Occipital lobe (tissue), 2 donors: ENCODE measurements around the gene NEK2. TPM values are rescaled to one million over a fixed set of nuclear protein-coding genes. Genes with fewer than 3 reads are reported as not detected.
"Not testable (repeated sequence)": the region's sequence is repeated elsewhere in the genome, so short reads cannot be mapped to it uniquely, and the experiment has no call there.

Source experiments
- DNase-seq: peaks from one replicate; lab custom pipeline; 2025; lab: John Stamatoyannopoulos, UW
- total RNA-seq: library from RNA; depleted of rRNA; stranded (reverse); fragments of >200 nt; gene quantifications from one replicate; pipeline ENCODE4 v1.2.3, GENCODE V29; 2014

NEK2 gene
- total RNA-seq, 1 donor from 2014 or later: 3.3 TPM

GRCh38 chr1:211650904-211651303 lies 24.5 kb downstream of the NEK2 start:
- DNase-seq: no peak

GRCh38 chr1:211648980-211649934 lies 26.2 kb downstream of the NEK2 start:
- no peak for DNase-seq

GRCh38 chr1:211648336-211648735 lies 27.1 kb downstream of the NEK2 start:
- no peak for DNase-seq

- DNase-seq: no peak
Measured at GRCh38 chr1:211647711-211648121, 27.7 kb downstream of the NEK2 start.

- DNase-seq: no peak
Measured at GRCh38 chr1:211646566-211646965, 28.9 kb downstream of the NEK2 start.

GRCh38 chr1:211645601-211646000 lies 29.8 kb downstream of the NEK2 start:
- not testable (repeated sequence) for DNase-seq

- no peak for DNase-seq
Measured at GRCh38 chr1:211644653-211645052, 30.8 kb downstream of the NEK2 start.

- DNase-seq: no peak
Measured at GRCh38 chr1:211643324-211644212, 31.9 kb downstream of the NEK2 start.

- DNase-seq: no peak
Measured at GRCh38 chr1:211642870-211643269, 32.6 kb downstream of the NEK2 start.

GRCh38 chr1:211641942-211642341 lies 33.5 kb downstream of the NEK2 start:
- no peak for DNase-seq

GRCh38 chr1:211641044-211641800 lies 34.2 kb downstream of the NEK2 start:
- DNase-seq: no peak

- no peak for DNase-seq
Measured at GRCh38 chr1:211640301-211640630, 35.2 kb downstream of the NEK2 start.

- no peak for DNase-seq
Measured at GRCh38 chr1:211639475-211640300, 35.7 kb downstream of the NEK2 start.

- no peak for DNase-seq
Measured at GRCh38 chr1:211638689-211639101, 36.7 kb downstream of the NEK2 start.

- DNase-seq: no peak
Measured at GRCh38 chr1:211638246-211638645, 37.2 kb downstream of the NEK2 start.

GRCh38 chr1:211637066-211637465 lies 38.4 kb downstream of the NEK2 start:
- no peak for DNase-seq

GRCh38 chr1:211636575-211637029 lies 38.8 kb downstream of the NEK2 start:
- DNase-seq: not testable (repeated sequence)

GRCh38 chr1:211635597-211636205 lies 39.7 kb downstream of the NEK2 start:
- DNase-seq: no peak

- DNase-seq: no peak
Measured at GRCh38 chr1:211634931-211635330, 40.5 kb downstream of the NEK2 start.

- DNase-seq: no peak
Measured at GRCh38 chr1:211634461-211634860, 41.0 kb downstream of the NEK2 start.
